Measurements from ENCODE around the gene CZIB.
"Not testable (repeated sequence)": the region's sequence is repeated elsewhere in the genome, so short reads cannot be mapped to it uniquely, and the experiment has no call there.

Gene CZIB

DNA sequence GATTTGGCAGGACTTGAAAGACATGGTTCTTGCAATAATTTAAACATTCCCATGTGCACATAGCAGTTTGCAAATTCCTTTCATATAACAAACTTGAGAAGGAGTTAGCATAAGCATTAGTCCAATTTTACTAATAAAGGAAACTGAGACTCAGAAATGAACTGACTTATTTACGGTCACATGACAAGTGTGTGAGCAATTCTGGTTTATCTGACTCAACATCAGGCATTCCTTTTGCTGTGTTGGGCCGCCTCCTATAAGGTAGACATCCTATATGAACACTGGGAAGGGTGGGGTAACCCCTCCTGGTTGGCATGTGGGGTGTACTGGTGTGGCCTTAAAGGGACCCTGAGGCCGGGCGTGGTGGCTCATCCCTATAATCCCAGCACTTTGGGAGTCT, 32.3 kb downstream of the CZIB start:
- no peak for DNase-seq

DNA sequence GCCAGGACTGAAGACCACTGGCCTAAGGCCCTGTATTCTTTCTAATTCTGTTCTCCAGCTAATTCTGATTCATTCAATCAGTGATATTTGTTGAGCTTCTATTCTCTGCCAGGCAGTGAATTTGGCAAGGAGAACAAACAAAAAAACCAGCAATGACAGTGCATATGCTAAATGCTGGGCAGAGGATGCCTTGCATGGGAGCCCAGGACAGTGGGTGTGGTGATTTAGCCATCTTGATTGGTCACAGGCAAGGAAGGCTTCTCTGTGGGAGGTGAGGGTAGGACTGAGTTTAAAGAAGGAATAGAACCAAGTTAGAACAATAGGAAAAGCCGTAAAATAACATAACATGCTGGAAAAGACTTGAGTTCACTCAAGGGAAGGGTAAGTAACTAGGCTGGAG, 33.0 kb downstream of the CZIB start:
- no peak for DNase-seq

DNA sequence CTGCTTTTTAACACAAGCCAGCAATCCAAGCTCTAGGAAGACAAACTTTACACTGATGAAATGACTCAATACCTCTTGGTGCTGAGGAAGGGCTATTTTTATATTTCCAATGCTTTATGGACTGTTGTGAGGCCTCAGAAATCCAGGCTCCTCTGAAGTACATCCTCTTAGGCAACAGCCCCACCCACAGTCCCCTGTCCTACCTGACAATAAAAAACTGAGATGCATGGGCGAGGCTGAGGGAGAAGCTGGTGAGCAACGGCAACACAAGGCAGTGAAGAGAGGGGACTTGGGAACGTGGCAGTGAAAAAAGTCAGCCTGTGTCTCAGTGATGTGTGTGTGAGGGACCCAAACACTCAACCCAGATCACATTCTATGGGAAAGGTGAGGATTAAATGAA, 33.9 kb downstream of the CZIB start:
- no peak for DNase-seq

DNA sequence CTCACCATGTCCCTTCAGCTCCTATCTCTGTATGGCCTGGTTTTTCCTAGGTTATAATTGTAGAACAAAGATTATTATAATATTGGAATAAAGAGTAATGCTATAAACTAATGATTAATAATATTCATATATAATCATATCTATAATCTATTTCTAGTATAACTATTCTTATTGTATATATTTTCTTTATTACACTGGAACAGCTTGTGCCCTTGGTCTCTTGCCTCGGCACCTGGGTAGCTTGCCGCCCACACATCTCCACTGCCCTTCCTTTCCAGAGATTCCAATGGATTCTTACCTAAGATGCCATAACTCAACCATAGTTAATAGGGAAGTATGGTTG, 34.5 kb downstream of the CZIB start:
- DNase-seq = not testable (repeated sequence)

DNA sequence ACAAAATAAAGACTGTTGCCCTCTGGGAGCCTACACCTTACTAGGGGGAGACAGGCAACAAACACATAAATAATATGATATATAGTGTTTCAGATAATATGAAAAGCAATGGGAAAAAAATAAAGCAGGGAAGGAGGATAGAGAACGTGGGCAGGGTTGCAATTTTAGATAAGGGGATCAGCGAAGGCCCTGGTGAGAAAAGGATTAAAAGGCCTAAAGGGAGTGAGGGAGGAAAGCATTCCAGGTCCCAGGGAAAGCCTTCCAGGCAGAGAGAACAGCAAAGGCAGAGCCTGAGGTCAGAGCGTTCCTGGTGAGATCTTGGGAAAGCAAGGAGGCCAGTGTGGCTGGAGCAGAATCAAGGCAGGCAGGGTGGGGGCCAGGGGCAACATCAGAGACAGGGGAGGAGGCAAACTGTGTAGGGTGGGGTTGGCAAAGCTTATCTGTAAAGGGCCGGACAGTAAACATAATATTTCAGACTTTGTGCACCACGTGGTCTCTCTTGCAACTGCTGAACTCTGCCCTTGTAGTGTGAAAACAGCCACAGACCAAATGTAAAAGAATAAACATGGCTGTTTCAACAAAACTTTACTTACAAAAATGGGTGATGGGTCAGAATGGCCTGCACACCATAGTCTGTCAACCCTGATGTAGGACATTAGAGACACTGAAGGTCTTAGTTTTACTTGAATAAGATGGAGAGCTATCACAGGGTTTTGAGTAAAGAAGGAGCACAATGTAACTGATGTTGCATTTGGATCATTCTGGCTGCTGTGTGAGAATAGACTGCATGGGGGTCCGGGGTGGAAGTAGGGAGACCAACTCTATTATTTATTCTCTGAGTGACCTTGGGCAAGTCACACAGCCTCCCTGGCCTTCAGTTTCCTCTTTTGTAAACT, 37.1 kb downstream of the CZIB start:
- no peak for DNase-seq

DNA sequence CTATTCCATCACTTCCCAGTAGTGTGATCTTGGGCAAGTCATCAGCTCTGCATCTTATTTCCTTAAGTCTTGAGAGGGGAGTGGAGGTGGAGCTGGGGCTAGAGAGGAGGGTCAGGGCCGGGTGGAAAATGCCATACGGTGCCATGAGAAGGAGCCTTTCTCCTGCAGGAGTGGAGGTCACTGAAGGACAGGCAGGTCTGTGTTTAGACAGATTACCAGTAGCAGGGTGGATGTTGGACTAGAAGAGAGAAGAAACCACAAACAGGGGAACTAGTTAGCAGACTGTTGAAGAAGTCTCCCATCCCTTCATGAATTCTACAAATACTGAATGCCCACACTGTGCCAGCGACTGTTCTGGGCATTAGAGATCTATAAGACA, 37.7 kb downstream of the CZIB start:
- no peak for DNase-seq

DNA sequence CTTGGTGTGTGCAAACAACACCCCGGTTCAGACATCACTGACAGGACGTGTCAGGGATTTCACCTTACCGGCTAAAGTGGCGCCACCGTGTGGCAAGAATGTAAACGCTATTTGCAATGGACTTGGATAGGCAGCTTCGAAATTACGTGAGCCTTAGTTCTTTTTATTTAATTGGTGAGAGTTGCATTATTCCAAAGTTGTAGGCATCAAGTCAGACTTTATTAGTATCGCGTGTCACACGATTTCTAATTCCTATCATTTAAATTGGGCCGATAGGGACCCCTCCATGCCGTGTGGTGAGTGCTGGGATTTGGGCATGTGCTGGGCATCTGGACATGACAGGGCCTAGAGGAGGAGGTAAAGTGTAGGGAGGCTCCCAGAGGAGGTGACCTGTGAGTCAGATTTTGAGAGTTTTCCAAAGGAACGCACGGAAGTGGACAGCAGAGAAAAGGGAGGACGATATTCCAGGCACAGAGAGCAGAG, 38.3 kb downstream of the CZIB start:
- peak; percentile 93 for DNase-seq

DNA sequence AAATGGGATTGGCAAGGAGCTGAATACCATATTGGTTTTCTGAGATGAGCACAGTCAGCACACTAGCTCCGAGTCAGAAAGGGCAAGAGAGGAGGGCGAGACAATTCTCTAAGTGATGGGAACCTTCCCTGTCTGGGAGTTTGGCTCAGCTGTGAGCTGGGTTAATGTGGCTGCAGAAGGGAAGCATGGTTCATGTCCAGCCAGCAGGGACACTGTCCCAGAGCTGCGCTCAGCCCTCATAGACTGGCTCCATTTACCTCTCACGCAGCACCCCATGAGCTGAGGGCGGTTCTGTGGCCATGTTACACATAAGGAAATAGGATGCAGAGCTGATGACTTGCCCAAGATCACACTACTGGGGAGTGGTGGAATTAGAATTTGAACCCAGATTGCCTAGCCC, 39.5 kb downstream of the CZIB start:
- no peak for DNase-seq

DNA sequence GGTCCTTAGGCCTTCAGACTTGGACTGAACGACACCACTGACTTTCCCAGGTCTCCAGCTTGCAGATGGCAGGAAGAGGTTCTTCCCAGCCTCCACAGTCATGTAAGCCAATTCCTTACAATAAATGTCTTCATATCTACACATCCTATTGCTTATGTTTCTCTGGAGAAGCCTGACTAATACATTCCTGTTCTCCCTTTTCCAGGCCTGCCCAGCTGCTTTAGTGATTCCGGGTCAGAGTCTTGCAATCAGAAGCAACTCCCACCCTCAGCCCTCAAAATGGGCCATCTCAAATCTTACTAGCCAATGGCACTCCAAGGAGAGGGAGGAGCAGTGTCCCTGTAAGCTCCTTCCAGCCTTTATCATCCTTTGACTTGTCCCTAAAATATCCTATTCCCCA, 40.2 kb downstream of the CZIB start:
- no peak for DNase-seq

DNA sequence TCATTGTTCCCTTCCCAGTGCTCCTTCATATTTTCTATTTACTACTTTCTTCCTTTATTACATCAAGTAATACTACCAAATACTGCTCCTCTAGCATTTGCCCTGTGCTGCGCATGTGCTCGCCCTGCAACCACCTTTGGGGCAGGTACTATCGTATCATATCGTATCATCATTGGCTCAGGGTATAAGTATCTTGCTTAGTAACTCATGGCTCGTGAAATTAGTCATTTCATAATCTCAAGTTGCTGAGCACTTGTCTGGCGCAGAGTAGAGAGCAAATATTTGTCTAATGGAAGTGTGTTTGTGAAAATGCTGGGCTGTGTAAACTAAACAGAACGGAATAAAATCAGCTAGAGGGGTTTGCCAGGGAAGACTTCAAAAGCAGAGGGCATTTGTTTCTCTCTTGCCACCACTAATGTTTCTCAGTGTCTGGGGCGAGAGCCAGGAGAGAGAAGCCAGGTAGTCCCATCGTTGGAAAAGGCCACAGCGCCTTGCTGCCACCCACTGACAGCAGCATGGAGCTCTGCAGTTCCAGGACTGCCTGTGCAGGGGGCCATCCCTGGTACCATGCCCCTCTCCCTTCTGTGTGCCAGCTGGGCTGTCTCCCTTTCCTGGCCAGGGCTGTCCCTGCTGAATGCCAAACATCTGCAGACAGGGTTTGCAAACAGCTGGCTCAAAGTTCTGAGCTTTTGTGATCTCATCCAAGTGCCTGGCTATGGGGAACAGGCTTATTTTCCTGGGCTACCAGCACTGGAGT, 43.8 kb downstream of the CZIB start:
- no peak for DNase-seq

DNA sequence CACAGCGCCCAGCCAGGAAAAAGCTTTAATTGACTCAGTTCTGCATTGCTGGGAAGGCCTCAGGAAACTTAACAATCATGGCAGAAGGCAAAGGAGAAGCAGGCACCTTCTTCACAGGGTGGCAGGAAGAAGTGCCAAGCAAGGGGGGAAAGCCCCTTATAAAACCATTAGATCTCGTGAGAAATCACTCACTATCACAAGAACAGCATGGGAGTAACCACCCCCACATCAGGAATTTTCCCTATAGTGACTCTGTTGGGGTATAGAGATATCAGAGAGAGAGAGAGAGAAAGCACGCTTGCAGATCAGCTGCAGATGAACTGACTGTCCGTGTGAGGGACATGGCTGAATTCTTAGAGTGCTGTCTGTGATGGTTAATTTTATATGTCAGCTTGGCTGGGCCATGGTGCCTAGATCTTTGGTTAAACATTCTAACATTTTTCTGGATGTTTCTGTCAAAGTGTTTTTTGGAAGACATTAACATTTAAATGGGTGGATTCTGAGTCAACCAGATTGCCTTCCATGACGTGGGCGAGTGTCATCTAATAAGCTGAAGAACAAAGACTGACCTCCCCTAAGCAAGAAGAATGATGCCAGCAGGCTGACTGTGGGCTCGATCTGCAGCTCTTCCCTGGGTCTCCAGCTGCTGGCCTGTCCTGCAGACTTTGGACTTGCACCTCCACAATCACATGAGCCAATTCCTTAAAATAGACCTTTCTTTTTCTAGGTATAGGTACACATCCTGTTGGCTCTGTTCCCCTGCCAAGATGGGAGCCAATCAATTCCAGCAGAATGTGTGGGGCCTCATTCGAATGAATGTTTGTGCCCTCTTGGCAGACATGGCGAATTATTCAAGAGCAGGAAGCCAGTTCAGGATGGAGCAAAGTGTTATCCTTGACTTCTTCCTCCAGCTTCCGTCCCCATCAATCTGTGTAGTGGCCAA, 45.2 kb downstream of the CZIB start:
- peak; percentile 28 for DNase-seq

DNA sequence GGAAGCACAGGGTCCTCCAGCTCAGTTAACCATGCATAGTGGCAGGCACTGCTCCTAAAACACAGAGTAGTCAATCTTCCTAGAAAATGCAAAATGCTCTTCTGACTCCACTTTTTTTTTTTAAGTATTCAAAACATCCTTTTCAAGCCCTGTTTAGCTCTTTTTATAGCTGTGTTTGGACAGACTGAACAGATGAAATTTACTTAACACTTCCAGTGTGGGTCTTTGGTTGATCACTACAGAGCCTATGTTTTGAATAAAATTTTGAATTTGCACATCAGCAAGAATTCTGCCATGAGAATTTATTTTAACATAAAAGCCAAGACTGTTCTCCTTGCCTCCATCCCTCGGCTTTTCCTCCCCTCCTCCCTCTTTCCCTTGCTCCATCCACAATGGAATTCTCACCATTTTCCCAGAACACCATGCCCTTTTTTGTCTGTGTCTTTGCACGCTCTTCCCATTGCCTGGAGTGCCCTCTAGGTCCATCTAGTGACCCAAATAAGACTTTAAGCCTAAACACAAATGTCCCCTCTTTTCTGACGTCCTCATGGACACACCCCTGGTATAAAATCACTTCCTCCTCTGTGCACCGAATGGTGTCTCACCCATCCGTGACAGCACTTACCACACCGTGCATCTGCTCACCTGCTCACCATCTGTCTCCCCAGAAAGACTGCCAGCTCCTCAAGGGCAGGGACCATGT, 47.9 kb downstream of the CZIB start:
- DNase-seq = no peak

DNA sequence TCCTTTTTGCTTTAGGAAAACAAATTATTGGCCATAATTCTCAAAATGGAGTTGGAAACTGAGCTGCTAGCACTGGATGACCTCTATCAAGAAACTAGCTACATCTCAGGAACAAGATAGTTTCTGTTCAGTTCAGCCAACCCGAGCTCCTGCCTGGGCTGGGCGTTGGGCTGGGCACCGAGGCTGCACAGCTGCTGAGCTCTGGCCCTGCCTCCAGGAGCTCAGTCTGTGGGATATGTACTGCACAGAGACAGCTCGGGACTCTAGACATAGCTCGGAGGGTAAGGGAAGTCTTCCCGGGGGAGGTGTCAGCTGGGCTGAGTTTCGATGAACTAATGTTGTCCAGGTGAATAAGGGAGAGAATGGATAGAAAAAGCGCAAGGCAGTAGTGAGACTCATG, 53.5 kb downstream of the CZIB start:
- no peak for DNase-seq

DNA sequence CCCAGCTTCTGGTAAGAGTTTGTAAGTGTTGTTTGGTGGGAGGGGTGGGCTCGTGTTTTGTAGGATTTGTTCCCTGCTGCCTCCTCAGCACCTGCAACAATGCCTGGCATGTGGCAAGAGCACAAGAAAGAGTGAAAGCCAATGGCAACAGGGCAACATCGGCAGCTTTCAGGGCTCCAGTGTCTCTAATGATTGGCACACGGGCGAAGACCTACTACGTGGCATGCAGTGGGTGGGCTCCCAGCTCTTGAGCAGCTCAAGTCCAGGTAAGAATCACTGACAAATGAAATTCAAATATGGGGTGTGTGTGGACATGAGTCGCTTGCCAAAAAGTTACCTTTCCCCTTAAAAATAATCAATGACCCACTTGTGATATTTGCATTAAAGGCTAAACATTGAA, 54.1 kb downstream of the CZIB start:
- DNase-seq = no peak

DNA sequence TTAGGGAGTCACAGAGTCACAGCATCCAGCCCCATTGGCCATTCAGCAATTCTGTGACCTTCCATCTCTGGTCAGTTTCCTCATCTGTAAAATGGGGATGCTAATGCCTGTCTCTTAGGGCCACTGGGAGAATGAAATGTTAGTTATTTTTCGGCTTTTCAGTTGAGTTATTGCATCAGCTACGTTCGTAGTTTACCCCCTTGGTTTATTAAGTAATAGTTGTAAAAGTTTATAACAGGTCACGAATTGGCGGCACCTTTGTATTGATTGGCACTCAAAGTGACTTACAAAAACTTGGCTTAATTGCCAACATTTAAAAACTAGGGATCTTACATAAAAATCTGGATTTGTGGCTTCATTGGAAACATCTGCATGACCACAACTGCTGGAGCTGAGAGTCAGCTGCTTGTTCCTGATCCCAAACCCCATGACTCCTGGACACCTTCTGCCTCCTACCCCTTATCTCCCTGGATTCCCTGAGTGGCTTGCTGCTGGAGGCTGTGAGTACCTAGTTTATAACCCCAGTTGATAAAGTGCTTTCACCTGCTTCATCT, 54.9 kb downstream of the CZIB start:
- DNase-seq = no peak

All from activated effector memory CD4-positive, alpha-beta T cell treated with anti-CD3 and anti-CD28 coated beads, Interleukin-2, amount 50 U/mL, for 16 hours (primary cell).